HG03342 (cell line): Measurements from ENCODE around the gene SALL4.
"Not testable (repeated sequence)": the region's sequence is repeated elsewhere in the genome, so short reads cannot be mapped to it uniquely, and the experiment has no call there.

ENCODE experiments used
- ATAC-seq: cut with Tn5 transposase; IDR thresholded peaks from one replicate; pipeline ENCODE4 v1.9.1; 2021; ENCODE audit warnings: mild to moderate bottlenecking, moderate library complexity; ENCODE audit not compliant: unreplicated experiment

SALL4 gene

DNA sequence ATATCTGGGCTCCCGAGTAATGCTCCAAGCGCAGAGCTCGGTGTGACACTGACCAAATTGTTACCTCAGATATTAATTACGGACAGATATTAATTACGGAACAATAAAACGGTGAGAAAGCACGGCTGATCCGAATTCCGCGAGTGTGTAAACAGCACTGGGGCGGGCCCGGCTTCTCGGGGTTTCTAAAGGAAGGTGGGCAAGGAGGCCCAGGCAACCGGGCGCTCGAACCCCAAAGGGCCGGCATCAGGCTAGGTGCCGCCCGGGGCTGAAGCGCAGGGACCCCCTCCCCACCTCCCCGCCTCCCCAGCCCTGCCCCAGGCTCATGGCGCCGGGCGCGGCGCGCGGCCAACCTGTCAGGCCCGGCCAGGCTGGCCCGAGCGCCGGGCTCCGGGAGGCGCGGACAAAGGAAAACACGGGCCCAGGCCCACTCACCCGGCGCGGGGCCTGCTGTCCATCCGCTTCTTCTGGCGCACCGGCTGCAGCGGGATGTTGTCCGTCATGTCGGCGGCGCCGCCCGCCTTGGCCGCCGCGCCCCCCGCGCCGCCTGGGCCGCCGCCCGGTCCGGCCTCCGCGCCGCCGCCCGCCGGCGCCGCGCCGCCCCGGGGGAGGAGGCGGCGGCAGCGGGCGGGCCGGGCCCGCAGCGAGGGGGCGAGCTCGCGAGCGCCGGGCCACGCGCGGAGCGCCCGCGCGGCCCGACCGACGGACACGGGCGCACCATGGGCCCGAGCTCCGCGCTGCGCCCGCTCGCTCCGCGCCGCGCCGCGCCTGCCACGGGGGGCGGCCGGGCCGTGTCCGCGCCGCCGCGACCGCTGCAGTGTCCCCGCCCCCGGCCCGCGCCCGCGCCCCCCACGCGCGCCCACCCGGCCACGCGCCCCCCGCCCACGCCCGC lies 34.2 kb downstream of the SALL4 start, which contains the start of gene ATP9A:
ATP9A (minus strand) TSS at position 524 of the 892 bp plus-strand sequence; CDS start at position 503, 21 bp downstream.
- ATAC-seq: no peak

- no peak for ATAC-seq
Observed at GRCh38 chr20:51766994-51767866, 35.1 kb downstream of the SALL4 start.

- not testable (repeated sequence) for ATAC-seq
Observed at GRCh38 chr20:51765381-51765780, 36.9 kb downstream of the SALL4 start.

DNA sequence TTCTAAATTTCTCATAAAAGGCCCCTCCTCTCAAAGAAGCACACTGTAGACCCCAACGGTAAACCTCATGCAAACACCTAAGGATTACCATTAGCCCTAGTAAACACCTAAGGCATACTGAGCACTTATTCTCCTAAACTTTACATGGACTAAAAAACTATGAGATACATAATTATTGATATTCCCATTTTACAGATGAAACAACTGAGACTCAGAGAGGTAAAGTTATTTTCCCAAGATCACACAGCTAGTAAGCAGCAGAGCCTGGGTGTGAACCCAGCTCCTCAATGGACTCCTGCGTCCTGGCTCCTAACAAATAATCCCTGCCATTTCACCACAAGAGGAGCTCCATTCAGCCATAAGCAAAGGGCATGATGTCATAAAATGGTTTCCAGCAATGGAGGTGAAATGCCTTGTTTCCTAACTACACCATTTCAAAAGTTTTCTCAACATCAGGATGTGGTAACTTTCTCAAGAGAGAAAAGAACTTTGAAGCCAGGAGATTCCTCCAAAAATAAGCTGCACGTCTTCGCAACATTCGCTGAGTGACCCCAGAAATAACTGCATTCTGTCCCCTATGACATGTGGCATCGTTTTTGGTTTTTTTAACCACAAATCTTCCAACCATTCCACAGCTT lies 38.2 kb downstream of the SALL4 start:
- ATAC-seq: no peak

DNA sequence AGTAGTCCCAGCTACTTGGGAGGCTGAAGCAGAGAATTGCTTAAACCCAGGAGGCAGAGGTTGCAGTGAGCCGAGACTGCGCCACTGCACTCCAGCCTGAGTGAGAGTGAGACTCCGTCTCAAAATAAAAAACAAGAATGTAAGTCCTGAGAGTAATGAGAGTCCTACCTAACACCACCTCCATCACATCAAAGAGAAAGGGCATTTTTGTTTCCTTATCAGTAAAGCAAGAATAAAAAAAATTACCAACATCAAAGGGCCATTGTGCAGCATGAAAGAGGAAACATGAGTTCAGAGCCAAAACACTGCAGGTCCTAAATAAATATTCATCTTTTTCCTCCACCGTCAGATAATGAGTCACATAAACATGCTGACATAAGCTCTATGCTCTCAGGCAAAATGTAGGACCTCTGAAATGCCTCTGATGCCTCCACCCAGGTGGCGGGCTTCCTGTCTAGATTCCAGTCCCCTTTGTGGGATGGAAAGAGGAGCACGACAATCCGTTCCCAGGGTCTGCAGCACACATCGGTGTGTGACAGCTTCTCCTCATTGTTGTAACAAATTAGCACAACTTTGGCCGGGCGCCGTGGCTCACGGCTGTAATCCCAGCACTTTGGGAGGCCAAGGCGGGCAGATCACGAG lies 41.3 kb downstream of the SALL4 start:
- ATAC-seq: no peak

GRCh38 chr20:51759769-51760510 lies 42.4 kb downstream of the SALL4 start:
- ATAC-seq: no peak

GRCh38 chr20:51758978-51759544 lies 43.3 kb downstream of the SALL4 start:
- no peak for ATAC-seq

DNA sequence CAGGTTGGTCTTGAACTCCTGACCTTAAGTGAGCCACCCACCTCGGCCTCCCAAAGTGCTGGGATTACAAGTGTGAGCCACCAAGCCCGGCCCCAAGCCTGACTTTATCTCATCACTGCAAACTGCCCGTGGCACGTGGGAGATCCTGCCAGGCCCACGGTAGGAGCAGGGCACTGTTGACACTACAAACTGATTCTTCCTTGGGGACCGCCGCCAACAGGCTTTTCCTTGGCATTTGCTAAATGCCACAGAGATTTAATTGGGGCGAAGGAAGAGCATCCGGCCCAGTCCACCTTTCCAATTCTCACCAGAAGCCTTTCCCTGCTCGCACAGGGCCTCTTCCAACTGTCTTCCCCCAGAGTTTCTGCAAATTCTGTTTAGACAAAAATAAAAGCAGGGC lies 45.1 kb downstream of the SALL4 start:
- ATAC-seq: no peak

DNA sequence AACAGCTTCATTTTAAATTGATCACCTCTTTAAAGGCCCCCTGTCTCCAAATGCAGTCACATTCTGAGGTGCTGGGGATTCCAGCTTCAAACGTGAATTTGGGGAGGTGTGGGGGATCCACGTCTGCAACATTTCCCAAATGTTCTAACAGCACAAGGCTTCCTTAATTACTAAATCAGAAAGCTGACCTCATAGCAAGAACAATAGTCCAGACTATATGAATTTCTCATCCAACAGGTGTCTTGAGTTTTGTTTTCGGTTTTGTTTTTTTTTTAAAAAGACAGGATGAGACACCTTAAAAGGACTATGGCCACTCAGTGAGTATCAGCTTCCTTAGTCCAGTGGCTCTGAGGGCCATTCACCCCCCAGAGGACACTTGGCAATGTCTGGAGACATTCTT lies 45.7 kb downstream of the SALL4 start:
- no peak for ATAC-seq

- not testable (repeated sequence) for ATAC-seq
Observed at GRCh38 chr20:51753220-51753619, 49.1 kb downstream of the SALL4 start.

DNA sequence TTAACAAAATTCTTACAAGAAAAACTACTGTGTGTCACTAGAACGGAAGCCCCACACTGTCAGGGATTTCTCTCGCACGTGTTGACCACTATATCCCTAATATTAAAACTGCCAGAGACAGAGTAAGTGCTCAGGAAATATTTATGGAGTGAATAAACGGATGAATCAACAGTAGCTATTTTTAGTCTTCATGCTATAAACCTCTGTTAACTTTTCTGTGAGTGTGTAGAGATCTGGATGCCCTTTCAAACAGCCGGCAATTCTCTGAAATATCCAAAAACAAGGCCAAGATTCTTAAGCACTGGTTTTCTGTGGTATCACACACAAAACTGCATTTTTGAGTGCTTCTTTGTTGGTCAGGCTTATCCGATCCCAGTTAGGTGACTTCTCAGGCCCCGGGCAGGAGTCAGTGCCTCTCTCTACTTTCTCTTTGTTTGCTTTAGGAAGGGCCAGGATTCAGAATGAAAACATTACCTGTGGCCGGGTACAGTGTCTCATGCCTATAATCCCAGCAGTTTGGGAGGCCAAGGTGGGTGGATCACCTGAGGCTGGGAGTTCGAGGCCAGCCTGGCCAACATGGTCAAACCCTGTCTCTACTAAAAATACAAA lies 49.9 kb downstream of the SALL4 start:
- no peak for ATAC-seq

- ATAC-seq: no peak
Observed at GRCh38 chr20:51750770-51751388, 51.4 kb downstream of the SALL4 start.

DNA sequence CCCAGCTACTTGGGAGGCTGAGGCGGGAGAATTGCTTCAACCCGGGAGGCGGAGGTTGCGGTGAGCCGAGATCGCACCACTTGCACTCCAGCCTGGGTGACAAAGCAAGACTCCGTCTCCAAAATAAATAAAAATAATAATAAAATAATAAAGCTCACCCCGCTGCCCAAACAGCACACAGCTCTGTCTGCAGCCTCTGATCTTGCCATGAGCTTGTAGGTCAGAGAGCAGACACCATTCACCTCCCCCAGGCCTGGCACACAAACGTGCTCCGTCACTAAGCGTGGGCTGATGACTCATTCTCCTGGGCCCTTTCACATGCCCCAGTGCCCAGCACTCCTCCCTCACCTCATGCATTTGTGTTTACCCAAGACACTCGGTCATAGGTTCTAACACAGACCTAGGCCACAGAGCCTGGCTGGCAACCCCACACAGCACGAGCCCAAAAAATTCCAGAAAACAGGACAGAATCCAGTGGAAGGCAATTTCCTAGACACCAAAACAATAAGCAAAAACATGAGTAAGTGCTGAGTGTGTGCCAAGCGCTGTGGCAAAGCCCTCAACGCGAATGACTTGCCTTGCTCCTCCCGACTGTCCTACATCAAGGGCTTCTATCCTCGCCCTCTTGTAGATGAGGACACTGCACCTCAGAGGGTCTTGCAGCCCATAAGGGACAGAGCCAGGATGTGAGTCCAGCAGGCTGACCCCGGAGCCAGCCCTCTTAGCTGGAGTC lies 52.1 kb downstream of the SALL4 start:
- ATAC-seq: no peak

GRCh38 chr20:51749674-51750036 lies 52.7 kb downstream of the SALL4 start:
- no peak for ATAC-seq

- ATAC-seq: no peak
Observed at GRCh38 chr20:51747182-51747911, 55.0 kb downstream of the SALL4 start.

GRCh38 chr20:51745804-51746203 lies 56.5 kb downstream of the SALL4 start:
- ATAC-seq: no peak

DNA sequence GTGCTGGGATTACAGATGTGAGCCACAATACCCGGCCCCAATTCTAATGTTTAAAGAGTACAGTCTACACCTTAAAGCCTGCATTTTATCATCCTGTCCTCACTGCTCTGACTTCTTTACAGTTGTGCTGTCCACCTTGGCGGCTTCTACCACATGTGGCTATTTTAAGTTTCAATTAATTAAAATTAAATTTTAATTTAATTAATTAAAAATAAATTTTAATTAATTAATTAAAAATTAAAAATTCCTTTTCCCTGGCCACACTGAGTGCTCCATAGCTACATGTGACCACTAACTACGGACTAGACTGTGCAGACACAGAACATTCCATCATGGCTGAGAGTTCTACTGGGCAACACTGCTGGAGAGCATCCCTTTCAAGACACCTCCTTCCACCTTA lies 61.5 kb downstream of the SALL4 start:
- no peak for ATAC-seq

DNA sequence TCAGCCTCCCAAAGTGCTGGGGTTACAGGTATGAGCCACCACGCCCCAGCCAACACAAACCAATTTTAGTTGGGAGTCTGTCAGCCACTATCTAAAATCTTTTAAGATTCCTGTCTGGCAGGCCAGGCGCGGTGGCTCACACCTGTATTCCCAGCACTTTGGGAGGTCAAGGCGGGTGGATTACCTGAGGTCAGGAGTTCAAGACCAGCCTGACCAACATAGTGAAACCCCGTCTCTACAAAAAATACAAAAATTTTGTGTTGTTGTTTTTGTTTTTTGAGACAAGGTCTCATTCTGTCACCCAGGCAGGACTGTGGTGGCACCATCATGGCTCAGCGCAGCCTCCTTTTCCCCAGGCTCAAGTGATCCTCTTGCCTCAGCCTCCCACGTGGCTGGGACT lies 62.0 kb downstream of the SALL4 start:
- ATAC-seq: not testable (repeated sequence)
